HG03045 (cell line): ENCODE data around the gene ZFAND4.
A peak's percentile ranks its signal among the peaks of the same experiment; 100 is the strongest.
"Not testable (repeated sequence)": the region's sequence is repeated elsewhere in the genome, so short reads cannot be mapped to it uniquely, and the experiment has no call there.

Experiments
- ATAC-seq: cut with Tn5 transposase; IDR thresholded peaks from one replicate; pipeline ENCODE4 v1.9.1; 2021; ENCODE audit warnings: mild to moderate bottlenecking, moderate library complexity; ENCODE audit not compliant: unreplicated experiment

ZFAND4 gene

DNA sequence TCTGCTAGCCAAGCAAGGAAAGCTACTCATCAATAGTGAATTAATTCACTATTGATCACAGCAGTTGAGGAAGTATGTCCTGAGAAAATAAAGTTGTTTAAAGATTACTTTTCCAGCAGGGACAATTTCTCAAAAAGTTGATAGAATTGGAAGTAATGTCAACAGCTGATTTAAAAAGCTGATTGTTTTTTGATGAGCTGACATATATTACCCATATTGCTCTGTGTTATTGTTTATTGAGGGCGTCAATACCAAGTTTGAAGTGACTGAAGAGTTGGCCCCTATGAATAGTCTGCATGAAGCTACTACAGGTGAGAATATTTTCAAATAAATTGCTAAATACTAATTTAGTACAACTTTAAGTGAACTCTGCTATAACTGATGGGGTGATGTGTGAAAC is 28.0 kb downstream of the ZFAND4 start:
- no peak for ATAC-seq

DNA sequence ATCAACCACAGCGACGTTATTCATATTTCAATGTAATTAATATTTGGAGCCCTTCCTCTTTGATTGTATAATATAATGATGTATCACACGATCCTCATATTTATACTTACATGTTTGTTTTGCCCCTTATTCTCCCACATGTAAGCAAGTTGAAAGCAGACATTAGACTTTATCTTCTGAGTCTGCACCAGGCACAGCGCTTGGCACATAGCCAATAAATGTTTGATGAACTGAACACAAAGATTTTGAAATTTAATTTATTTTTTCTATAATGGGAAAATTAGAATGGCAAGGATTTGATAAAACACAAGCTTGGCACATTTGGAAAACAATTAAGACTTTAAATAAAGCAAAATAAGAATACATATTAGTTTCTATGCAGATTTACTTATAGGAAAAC is 31.6 kb downstream of the ZFAND4 start:
- no peak for ATAC-seq

DNA sequence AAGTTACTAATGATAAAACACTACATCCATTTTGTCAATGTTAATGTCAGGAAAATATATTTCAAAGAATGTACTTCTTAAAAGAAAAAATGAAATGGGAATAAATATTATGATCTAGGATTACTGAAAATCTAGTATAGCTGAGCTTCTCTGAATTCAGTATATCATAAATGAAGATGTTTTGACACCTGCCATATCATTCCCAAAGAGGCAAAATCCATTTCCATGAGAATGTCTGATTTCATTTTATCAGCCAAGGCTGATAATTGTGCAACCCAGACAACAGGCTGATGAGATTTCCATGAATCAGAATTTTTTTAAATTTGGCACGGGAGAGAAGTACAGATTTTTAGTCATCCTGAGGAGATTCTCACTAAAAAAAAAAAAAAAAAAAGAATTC is 32.5 kb downstream of the ZFAND4 start:
- no peak for ATAC-seq

DNA sequence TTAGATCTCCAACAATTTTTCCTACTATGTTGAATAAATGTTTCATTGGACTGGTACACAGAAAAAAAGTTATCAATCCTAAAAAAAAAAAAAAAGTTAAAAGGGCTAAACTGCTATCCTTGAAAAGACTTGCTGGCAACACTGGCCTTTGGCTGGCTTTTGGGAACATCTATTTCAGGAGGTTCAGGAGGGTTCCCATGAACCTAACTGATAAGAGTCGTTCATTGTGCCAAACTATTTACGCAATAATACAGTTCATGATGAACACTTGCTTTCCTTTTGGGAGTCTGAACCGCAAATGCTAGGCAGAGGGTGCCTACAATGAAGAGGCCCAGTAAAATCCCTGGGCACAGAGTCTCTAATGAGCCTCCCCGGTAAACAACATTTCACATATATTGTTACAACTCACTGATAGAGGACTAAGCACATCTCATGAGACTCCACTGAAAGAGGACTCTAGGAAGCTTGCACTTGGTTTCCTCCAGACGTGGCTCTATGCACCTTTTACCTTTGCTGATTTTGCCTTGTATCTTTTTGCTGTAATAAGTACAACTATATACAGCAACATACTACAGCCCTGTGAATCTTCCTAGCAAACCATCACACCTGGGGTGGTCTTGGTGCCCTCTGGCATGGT is 45.0 kb downstream of the ZFAND4 start:
- no peak for ATAC-seq

DNA sequence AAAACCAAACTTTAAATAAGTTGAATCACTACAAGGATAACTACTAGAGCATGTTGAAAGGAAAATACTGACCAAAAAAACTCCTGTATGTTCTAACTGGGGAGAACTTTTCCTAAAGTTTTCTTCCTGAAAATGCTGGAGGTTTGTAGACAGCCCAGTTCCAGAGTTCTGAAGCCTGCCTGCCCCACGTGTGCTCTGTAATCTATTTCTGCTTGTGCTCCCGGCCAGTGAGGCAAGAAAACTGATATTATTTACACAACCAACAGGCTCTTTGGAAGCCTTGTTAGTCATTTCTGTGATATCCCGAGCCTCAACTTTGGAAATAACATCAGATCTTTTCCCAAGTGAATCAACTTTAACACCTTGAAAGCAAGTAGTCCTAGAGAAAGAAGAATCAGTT is 46.7 kb downstream of the ZFAND4 start:
- no peak for ATAC-seq

DNA sequence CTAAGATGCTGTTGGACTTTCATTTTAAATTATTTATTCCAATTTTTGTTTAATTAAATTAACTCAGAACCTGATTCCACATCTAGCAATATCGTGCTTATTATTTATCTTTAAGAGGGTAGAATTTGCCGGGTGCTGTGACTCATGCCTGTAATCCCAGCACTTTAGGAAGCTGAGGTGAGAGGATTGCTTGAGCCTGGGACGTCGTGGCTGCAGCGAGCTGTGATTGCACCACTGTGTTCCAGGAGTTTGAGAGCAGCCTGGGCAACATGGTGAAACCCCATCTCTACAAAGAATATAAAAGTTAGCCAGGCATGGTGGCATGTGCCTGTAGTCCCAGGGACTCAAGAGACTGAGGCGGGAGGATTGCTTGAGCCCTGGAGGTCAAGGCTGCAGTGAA is 47.8 kb downstream of the ZFAND4 start:
- no peak for ATAC-seq

DNA sequence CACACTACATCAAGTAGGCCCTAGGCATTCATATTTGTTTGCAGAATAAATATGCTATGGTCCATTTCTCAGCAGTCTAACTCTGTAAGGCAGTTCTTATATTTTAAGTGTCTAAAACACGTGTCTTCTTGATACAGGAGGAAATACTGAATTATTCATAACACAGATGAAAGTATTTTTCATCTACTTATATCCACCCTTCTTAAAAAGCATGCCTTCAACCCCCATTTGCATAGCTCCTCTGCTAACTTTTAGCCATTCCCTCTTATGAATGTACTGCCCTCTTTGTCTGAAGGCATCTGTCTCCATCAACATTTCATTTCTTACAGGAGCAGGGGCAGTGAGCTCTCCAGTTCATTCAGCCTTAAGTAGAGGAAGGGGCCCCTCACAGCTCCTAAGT is 57.7 kb downstream of the ZFAND4 start:
- no peak for ATAC-seq

DNA sequence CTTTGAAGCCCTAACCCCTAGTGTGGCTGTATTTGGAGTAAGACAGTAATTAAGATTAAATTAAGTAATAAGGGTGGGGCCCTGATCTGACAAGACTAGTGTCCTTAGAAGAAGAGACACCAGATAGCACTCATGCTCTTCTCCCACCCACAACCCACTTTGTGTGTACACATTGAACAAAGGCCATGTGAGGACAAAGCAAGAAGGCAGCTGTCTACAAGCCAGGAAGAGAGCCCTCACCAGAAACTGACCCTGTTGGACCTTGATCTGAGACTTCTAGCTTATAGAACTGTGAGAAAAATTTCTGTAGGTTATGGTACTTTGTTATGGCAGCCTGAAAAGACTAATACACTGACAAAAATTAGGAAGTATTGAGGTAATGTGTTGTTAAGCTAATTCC is 59.8 kb downstream of the ZFAND4 start:
- no peak for ATAC-seq

DNA sequence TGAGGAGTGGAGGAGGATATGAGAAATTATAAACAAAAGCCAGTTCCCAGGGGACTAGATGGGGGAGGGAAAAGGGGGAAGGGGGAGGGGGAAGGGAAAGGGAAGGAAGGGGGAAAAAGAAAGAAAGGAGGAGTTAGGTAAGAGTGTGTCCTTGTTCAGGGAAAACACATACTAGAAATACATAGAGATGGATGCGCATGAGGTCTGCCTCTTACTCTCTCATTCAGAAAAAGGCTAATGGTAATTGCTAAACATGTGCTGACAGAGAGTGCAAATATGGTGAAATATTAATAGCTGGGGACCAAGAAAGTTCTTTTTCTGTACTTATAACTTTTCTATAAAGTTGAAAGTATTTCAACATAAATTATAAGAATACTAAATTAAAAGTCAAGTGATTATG is 64.5 kb downstream of the ZFAND4 start:
- no peak for ATAC-seq

DNA sequence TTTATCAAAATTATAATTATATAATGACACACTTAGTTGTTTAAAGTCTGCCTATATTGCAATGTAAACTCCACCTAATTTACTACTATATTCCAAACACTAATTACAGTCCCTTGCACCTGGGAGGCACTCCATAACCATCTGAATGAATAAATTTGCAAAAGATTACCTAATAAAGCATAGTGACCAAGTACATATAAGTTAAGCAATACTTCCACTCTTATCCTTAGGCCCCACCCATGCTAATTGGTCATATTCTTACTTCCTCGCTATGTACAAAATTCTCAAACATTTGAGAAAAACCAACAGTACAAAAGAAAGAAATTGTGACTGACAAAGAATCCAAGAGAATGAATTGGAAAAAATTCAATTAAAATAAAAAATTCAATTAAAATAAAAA is 65.3 kb downstream of the ZFAND4 start:
- no peak for ATAC-seq

DNA sequence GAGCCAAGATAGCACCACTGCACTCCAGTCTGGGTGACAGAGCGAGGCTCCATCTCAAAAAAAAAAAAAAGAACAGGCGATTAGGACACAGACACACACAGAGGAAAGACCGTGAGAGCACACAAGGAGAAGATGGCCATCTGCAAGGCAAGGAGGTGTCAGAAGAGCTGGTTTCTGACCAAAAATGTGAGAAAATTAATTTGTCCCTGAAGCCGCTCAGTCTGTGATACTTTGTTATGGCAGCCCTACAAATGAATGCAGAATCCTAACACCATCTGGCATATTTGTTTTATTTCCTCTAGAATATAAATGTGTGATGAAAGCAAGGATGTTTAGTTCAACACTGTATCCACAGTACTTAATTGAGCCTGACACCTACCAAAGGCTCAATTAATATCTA is 69.7 kb downstream of the ZFAND4 start:
- no peak for ATAC-seq

DNA sequence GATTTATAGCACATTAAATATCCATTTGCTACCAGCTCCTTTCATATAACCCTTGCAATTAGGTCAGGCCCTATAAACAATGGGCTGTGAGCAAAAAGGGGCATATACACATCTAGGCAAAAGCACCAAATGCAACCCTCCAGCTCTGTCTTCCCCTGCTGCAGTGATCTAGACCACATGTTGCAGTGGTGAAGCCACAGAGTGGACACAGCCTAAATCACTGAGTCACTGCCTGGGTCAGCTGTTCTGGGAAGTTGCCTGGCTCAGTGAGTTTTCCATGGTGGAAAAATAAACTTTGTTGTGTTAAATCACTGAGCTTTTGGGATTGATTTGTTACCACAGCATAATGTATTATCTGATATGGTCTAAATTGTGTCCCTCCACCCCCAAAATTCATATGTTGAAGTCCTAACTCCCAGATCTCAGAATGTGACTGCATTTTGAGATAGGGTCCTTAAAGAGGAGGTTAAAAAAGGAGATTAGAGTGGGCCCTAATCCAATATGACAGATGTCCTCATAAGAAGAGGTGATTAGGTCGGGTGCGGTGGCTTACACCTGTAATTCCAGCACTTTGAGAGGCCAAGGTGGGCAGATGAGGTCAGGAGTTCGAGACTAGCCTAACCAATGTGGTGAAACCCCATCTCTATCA is 70.4 kb downstream of the ZFAND4 start:
- ATAC-seq = no peak

DNA sequence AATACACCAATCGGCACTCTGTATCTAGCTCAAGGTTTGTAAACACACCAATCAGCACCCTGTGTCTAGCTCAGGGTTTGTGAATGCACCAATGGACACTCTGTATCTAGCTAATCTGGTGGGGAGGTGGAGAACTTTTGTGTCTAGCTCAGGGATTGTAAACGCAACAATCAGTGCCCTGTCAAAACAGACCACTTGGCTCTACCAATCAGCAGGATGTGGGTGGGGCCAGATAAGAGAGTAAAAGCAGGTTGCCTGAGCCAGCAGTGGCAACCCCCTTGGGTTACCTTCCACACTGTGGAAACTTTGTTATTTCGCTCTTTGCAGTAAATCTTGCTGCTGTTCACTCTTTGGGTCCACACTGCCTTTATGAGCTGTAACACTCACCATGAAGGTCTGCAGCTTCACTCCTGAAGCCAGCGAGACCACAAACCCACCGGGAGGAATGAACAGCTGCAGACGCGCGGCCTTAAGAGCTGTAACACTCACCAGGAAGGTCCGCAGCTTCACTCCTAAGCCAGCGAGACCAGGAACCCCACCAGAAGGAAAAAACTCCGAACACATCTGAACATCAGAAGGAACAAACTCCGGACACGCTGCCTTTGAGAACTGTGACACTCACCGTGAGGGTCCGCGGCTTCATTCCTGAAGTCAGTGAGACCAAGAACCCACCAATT is 71.2 kb downstream of the ZFAND4 start:
- not testable (repeated sequence) for ATAC-seq

DNA sequence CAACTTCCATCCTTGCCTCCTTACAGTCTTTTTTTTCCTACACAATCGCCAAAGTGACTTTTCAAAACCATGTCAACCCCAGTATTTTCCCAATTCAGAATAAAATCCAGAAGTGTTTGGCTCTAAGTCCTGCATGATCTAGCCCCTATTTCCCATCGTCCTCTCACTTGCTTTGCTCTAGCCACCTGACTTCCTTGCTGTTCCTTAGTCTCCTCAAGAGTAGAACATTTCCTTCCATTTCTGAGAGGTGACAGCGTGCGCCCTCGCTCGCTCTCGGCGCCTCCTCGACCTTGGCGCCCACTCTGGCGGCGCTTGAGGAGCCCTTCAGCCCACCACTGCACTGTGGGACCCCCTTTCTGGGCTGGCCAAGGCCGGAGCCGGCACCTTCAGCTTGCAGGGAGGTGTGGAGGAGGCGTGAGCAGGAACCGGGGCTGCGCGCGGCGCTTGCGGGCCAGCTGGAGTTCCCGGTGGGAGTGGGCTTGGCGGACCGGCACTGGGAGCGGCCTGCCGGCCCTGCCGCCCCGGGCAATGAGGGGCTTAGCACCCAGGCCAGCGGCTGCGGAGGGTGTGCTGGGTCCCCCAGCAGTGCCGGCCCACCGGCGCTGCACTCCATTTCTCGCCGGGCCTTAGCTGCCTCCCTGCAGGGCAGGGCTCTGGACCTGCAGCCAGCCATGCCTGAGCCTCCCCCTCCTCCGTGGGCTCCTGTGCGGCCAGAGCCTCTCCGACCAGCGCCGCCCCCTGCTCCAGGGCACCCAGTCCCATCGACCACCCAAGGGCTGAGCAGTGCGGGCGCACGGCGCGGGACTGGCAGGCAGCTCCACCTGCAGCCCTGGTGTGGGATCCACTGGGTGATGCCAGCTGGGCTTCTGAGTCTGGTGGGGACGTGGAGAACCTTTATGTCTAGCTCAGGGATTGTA is 72.0 kb downstream of the ZFAND4 start:
- not testable (repeated sequence) for ATAC-seq

DNA sequence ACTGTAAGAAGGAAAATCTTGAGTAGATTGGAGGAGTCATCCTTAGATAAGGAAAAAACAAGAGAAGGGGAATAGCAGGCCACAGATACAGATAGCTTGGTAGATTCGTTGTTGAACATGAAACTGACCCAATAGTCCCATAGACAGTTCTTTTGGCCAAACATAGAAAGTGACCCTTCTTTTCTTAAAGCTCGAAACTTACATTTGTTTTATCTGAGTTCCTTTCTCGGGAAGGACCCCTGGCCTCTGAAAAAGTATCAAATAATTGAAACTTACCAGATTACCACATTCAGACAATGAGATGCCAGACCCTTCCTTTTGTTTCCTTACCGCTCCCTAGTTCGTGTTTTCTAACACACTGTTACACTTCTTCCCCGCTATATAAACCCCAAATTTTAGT is 72.9 kb downstream of the ZFAND4 start:
- no peak for ATAC-seq

DNA sequence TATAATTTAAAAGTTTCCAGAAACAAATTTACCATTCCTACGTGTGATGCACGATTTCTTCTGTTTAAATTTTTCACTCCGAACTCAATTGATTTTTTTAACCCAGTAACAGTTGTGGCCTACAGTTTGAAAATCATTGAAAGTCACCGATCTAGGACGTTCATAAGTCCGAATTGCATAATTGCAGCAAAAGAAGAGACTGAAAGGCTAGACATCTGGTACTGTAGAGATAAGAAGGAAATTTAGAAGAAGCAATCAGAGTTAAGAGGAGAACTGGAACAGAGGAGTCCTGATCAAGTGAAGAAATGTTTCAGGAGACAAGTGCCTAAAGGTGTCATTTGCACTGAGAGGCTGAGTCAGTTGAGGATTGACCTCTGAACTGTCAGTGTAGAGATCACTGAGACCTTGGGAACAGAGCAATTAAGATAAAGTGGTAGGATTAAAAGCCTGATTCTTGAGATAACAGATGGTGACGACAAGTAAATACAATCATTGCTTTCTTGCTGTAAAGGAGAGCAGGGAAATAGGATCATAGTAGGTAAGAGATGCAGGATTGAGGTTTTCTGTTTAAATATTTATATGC is 73.5 kb downstream of the ZFAND4 start:
- ATAC-seq = no peak

DNA sequence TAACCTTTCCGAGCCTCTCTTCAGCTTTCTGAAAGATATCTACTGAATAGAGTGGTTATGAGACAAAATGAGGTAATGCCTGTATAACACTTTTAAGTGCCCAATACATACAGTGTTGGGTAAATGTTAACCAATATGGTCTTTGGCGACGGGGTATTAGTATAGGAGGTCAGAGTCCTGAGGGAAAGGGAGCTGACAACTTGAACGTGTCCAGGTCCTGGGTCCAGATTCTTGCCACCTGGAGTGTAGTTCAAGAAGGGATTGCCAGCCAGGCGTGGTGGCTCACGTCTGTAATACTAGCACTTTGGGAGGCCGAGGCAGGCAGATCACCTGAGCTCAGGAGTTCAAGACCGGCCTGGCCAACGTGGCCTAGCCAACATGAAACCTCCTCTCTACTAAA is 76.0 kb downstream of the ZFAND4 start:
- ATAC-seq = no peak

DNA sequence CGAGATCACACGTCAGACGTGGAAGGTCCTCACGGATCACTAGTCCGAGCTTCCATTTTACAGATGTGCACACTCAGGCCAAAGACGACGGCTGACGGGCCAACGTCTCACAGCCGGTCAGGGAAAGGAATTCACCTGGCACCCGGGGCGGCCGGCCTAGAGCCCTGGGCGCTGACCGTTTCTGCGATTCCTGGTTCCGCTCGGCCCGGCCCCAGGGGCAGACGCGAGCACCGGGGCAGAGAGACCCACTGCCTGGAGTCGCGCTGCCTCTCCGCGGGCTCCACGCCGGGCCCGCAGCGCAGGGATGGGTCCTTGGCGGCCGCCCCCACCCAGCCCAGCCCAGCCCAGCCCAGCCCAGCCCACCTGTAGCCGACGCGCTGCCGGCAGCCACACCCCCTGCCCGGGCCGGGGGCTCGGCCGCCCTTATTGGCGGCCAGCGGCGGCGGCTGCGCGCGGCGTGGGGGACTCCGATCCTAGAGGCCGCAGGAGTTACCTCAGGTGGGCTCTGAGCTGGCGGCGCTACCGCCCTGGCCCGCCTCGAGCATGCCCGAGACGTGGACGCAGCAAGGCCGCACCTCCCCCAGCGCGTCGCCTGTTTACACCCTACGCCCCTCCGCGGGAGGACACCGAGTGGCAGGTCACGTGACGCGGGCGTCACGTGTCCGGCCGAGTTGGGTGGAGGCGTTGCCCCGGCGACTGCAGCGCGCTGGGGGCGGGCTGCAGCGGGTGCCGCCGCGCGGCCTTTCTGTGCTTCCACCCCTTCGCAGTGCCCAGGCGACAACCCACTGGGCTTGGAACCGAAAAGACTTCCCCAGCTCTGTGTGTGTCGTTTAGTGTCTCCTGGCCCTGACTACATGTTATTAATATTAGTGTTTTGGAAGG is 78.1 kb downstream of the ZFAND4 start:
- ATAC-seq = peak; percentile 97

DNA sequence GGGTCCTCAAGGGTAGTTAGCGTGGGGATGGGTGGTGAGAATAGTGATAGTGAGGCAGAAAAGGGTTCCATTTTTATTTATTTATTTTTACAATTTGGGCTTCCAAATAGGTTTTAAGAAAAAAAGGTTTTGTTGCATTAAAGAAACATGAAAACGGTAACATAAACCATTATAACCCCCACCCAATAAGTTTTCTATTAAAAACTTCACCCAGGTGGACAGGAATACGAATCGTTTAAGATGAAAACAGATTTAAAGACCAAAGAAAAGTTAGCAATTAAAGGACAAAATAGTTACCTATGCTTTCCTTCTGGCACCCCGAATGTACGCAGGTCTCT is 78.7 kb downstream of the ZFAND4 start:
- ATAC-seq = no peak

DNA sequence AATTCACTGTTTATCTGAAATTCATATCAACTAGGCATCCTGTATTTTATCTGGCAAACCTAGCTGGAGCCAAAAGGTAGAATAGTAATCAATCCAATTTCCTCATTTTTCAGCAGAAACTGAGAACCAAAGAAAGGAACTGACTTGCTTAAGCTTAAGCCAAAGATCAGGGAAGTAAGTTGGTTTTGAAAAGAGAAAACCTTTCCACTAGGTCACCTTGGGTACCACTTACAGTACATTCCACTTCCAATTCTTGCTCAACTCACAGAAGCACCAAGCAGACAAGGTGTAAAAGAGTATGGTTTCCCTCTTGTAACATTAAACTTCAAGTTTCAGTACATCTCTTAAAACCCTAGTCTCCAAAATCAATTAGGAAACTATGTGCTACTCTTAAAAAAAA is 79.6 kb downstream of the ZFAND4 start:
- no peak for ATAC-seq
